SK-N-SH (cell line): Measurements from ENCODE around the gene LIN37. TPM values are rescaled to one million over a fixed set of nuclear protein-coding genes. Genes with fewer than 3 reads are reported as not detected.

Source experiments
- CTCF ChIA-PET: fragments of 300-600, 350-600 bp; formaldehyde crosslinking; extraction: SDS; loops from one replicate; lab custom pipeline; 2021; lab: Yijun Ruan, JAX
- POLR2A ChIA-PET: fragments of 350-600 bp; sonication (Branson Sonifier 250); formaldehyde crosslinking; extraction: SDS; loops from one replicate; lab custom pipeline; 2020; ENCODE audit warnings: antibody characterized with exemption, inconsistent platforms; lab: Yijun Ruan, JAX
- DNase-seq: peaks from one replicate; pipeline ENCODE4 v3.0.0; 2012
- H2AFZ ChIP-seq: fragments of 200-600 bp; sonication (generic); 2 replicates; pipeline ENCODE4 v1.8.1; 2016; ENCODE audit warnings: antibody characterized with exemption, mild to moderate bottlenecking, low read depth
- H3F3A ChIP-seq: fragments of 200-600 bp; sonication (generic); replicated peaks from 2 replicates; pipeline ENCODE3; 2016; ENCODE audit warnings: antibody characterized with exemption, mild to moderate bottlenecking; ENCODE audit not compliant: insufficient read depth
- H3K27ac ChIP-seq, 2 experiments: fragments of 200-500 bp in 1 of 2; fragments of 200-600 bp in 1 of 2; sonication (Bioruptor generic) in 1 of 2; sonication (generic), shearing (Covaris generic) in 1 of 2; 2 replicates each; pipeline versions ENCODE4 v1.5.1 to v1.6.1; 2014 to 2016; ENCODE audit warnings: low read depth in 2 of 2, inconsistent platforms in 1 of 2, low read length in 1 of 2, mild to moderate bottlenecking in 1 of 2, mixed read lengths in 1 of 2
- H3K27me3 ChIP-seq: fragments of 200-600 bp; sonication (generic), shearing (Covaris generic); 2 replicates; pipeline ENCODE4 v1.6.1; 2016; ENCODE audit warnings: mixed run types; ENCODE audit not compliant: insufficient read depth
- H3K36me3 ChIP-seq, 2 experiments: fragments of 200-500 bp in 1 of 2; fragments of 200-600 bp in 1 of 2; sonication (Bioruptor generic) in 1 of 2; sonication (generic) in 1 of 2; replicated peaks in 1 of 2; 2 replicates each; pipeline versions ENCODE3 to v1.5.1; 2014 to 2016; ENCODE audit warnings: low read length in 1 of 2, mild to moderate bottlenecking in 1 of 2; ENCODE audit not compliant: insufficient read depth in 2 of 2, control insufficient read depth in 1 of 2
- H3K4me1 ChIP-seq, 2 experiments: fragments of 200-500 bp in 1 of 2; fragments of 200-600 bp in 1 of 2; sonication (Bioruptor generic) in 1 of 2; sonication (generic), shearing (Covaris generic) in 1 of 2; 2 replicates each; pipeline versions ENCODE4 v1.5.1 to v1.6.1; 2014 to 2016; ENCODE audit warnings: low read depth in 1 of 2, low read length in 1 of 2, mixed run types in 1 of 2; ENCODE audit not compliant: insufficient read depth in 2 of 2, control insufficient read depth in 1 of 2
- H3K4me2 ChIP-seq: fragments of 200-600 bp; sonication (generic), shearing (Covaris generic); 2 replicates; pipeline ENCODE4 v1.6.1; 2017; ENCODE audit warnings: mixed run types
- H3K4me3 ChIP-seq, 2 experiments: fragments of 200-500 bp in 1 of 2; fragments of 200-600 bp in 1 of 2; sonication (Bioruptor generic) in 1 of 2; sonication (generic), shearing (Covaris generic) in 1 of 2; 2 replicates each; pipeline versions ENCODE4 v1.5.1 to v1.8.1; 2014 to 2016; ENCODE audit warnings: low read depth in 2 of 2, inconsistent platforms in 1 of 2, low read length in 1 of 2, mild to moderate bottlenecking in 1 of 2, mixed read lengths in 1 of 2, moderate library complexity in 1 of 2
- H3K79me2 ChIP-seq: fragments of 200-600 bp; sonication (generic); 2 replicates; pipeline ENCODE4 v1.8.1; 2017; ENCODE audit warnings: mild to moderate bottlenecking; ENCODE audit not compliant: insufficient read depth
- H3K9ac ChIP-seq: fragments of 200-600 bp; sonication (generic); 2 replicates; pipeline ENCODE4 v1.6.1; 2017; ENCODE audit warnings: mixed run types
- H3K9me2 ChIP-seq: fragments of 200-600 bp; sonication (generic); 2 replicates; pipeline ENCODE4 v1.6.1; 2017; ENCODE audit warnings: mixed run types
- H3K9me3 ChIP-seq: fragments of 200-600 bp; sonication (generic); 2 replicates; pipeline ENCODE4 v1.6.1; 2017; ENCODE audit warnings: mixed run types, mild to moderate bottlenecking, moderate library complexity
- H4K20me1 ChIP-seq: fragments of 200-600 bp; sonication (generic); 2 replicates; pipeline ENCODE4 v1.6.1; 2017; ENCODE audit warnings: mild to moderate bottlenecking, mixed run types; ENCODE audit not compliant: insufficient read depth
- CHD2 ChIP-seq: fragments of 150-350 bp; IDR thresholded peaks from 2 replicates; pipeline ENCODE4 v1.6.1; 2018; ENCODE audit warnings: low read length; ENCODE audit not compliant: partially characterized antibody
- CTCF ChIP-seq: fragments of 200-600 bp; sonication (generic); IDR thresholded peaks from 2 replicates; pipeline ENCODE4 v1.6.1; 2017; ENCODE audit warnings: antibody characterized with exemption, mild to moderate bottlenecking, moderate library complexity
- ELF1 ChIP-seq: IDR thresholded peaks from 2 replicates; pipeline ENCODE4 v1.4.0; 2012
- FOSL2 ChIP-seq: IDR thresholded peaks from 2 replicates; pipeline ENCODE4 v1.4.0; 2012; ENCODE audit warnings: low read depth, mild to moderate bottlenecking, moderate library complexity, borderline replicate concordance
- FOXJ3 ChIP-seq: sonication (generic); formaldehyde crosslinking; IDR thresholded peaks from 2 replicates; pipeline ENCODE4 v1.5.1; 2020; ENCODE audit warnings: mild to moderate bottlenecking, missing genetic modification reagents
- FOXM1 ChIP-seq: IDR thresholded peaks from 2 replicates; pipeline ENCODE4 v1.4.0; 2012; ENCODE audit warnings: low read depth, mild to moderate bottlenecking
- POLR2AphosphoS5 ChIP-seq: IDR thresholded peaks from 2 replicates; pipeline ENCODE4 v1.6.1; 2012; ENCODE audit warnings: low read depth, low read length
- RAD21 ChIP-seq: IDR thresholded peaks from 2 replicates; pipeline ENCODE4 v1.6.1; 2012; ENCODE audit warnings: mild to moderate bottlenecking, low read length
- RFX5 ChIP-seq: IDR thresholded peaks from 2 replicates; pipeline ENCODE4 v1.6.1; 2012; ENCODE audit warnings: mild to moderate bottlenecking, improper control_type of control experiment, low read length
- SIN3A ChIP-seq: IDR thresholded peaks from 2 replicates; pipeline ENCODE4 v1.6.1; 2012; ENCODE audit warnings: low read depth, mild to moderate bottlenecking, low read length, moderate library complexity, borderline replicate concordance
- TAF1 ChIP-seq: IDR thresholded peaks from 2 replicates; pipeline ENCODE4 v1.6.1; 2012; ENCODE audit warnings: low read depth, mild to moderate bottlenecking, low read length, moderate library complexity, borderline replicate concordance
- YY1 ChIP-seq: IDR thresholded peaks from 2 replicates; pipeline ENCODE4 v1.4.0; 2012; ENCODE audit warnings: low read depth, mild to moderate bottlenecking
- WGBS: methylation state at CpG from one replicate; pipeline ENCODE4 v1.1.6; 2017; ENCODE audit warnings: low lambda C conversion rate; 5-methylcytosine and 5-hydroxymethylcytosine counted together
- polyA plus RNA-seq, 3 experiments: library from polyadenylated mRNA; depleted of rRNA; stranded (reverse); fragments of >200 nt; gene quantifications; 2 replicates each; pipeline ENCODE4 v1.2.3, GENCODE V29; 2012
- TF ChIP-seq, protein P1 (sequence below): IDR thresholded peaks from 2 replicates; pipeline ENCODE4 v1.4.0; 2012; ENCODE audit warnings: low read depth, borderline replicate concordance
- TF ChIP-seq, protein P2 (sequence below): IDR thresholded peaks from 2 replicates; pipeline ENCODE4 v1.6.1; 2012; ENCODE audit warnings: mild to moderate bottlenecking, low read depth, low read length, moderate library complexity
- TF ChIP-seq, protein P3 (sequence below): IDR thresholded peaks from 2 replicates; pipeline ENCODE4; 2012

Gene LIN37
- polyA plus RNA-seq, 1 of the 3 experiments (the other 2 are of a cell fraction), result 21.1 TPM

DNA sequence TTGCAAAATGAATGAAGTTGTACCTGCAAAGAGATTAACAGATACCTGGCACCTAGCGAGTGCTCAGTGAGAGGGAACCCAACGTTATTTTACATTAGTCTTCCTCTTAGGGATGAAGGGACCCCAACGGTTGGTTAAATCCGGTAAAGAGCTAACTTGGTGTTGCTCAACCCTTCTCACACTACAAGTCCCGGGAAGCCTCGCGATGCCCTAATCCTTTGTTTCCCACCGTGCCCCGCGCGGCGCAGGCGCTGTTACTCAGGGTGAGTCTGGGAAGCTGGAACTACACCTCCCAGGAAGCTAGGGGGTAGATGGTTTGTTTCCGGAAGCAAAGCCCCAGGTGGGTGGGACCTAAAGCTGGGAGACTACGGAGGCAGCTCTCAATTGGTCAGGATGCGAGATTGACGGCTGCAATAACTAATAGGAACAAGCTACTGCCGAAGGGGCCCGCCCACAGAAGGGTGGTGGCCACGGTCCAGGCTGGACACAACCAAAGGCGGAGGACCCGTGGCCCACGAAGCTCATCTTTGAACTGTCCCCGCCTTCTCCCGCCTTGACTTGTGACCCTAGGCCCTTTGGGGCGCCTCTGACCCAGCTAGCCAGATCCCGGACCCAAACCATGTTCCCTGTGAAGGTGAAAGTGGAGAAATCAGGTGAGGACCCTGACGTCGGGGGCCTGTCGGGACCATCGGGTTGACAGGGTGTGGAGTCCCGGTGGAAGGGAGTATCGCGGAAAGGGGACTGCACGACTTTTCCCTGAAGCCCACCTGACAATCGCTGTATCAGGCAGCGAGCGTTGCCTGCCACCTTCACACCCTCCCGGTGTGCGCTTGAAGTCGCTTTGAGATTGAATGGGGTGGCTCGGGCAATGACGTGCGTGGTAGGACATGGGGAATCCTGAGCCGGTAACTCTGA lies at the start of gene LIN37 (continued):
- TF ChIP-seq POLR2AphosphoS5, result peak; percentile 81
- TF ChIP-seq ELF1, result peak; percentile 98
- TF ChIP-seq, protein P1, sequence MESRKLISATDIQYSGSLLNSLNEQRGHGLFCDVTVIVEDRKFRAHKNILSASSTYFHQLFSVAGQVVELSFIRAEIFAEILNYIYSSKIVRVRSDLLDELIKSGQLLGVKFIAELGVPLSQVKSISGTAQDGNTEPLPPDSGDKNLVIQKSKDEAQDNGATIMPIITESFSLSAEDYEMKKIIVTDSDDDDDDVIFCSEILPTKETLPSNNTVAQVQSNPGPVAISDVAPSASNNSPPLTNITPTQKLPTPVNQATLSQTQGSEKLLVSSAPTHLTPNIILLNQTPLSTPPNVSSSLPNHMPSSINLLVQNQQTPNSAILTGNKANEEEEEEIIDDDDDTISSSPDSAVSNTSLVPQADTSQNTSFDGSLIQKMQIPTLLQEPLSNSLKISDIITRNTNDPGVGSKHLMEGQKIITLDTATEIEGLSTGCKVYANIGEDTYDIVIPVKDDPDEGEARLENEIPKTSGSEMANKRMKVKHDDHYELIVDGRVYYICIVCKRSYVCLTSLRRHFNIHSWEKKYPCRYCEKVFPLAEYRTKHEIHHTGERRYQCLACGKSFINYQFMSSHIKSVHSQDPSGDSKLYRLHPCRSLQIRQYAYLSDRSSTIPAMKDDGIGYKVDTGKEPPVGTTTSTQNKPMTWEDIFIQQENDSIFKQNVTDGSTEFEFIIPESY, result peak; percentile 96
- TF ChIP-seq, all 33 proteins: peak for 14

- Histone ChIP-seq H3K9ac (no peak overlapping the region), H3K79me2 (no peaks in the 10 kb centered on the region), H4K20me1 (no peaks in the 10 kb centered on the region), H3K27ac (peak overlapping the region in 1 of 2 experiments; percentile 67; a peak in 2 of 4 replicates), H3K4me1 (no peaks in the 10 kb centered on the region; a peak in 1 of 4 replicates), H3K27me3 (0 out of 2 replicates have a peak, but pooled peaks cover 7% of the 10 kb centered on the region), H3F3A (no peaks in the 10 kb centered on the region), H3K9me3 (no peaks in the 10 kb centered on the region), H3K36me3 (no peaks in the 10 kb centered on the region), H3K9me2 (no peaks in the 10 kb centered on the region), H3K4me2 (peak overlapping the region; percentile 97), H3K4me3 (peak overlapping the region; percentile 54 to 67), H2AFZ (peak overlapping the region; percentile 98)
- ChIA-PET CTCF (interaction anchor here (0.9 to 4.1 kb wide), 7 partner anchors 9 to 193 kb away, joined by 3 to 33 read pairs (median 5); partner anchors contain the start of gene HAUS5), POLR2A (interaction anchor here (0.6 to 1.6 kb wide), 7 partner anchors 10 to 436 kb away, joined by 3 to 7 read pairs (median 4); partner anchors contain the start of gene COX6B1)
- under 1% methylated on average over 28 of the region's 50 CpGs for WGBS
- DNase-seq, result peak; percentile 95
- TF ChIP-seq, protein P1, result peak; percentile 40; the same call in 1 of the 2 replicates
- TF ChIP-seq YY1, result no peak
- peak; percentile 55; the same call in 1 of the 2 replicates for TF ChIP-seq RFX5
- no peak for TF ChIP-seq RAD21
- TF ChIP-seq FOXJ3, result no peak
- peak; percentile 94 for TF ChIP-seq CHD2
- TF ChIP-seq, protein P2, sequence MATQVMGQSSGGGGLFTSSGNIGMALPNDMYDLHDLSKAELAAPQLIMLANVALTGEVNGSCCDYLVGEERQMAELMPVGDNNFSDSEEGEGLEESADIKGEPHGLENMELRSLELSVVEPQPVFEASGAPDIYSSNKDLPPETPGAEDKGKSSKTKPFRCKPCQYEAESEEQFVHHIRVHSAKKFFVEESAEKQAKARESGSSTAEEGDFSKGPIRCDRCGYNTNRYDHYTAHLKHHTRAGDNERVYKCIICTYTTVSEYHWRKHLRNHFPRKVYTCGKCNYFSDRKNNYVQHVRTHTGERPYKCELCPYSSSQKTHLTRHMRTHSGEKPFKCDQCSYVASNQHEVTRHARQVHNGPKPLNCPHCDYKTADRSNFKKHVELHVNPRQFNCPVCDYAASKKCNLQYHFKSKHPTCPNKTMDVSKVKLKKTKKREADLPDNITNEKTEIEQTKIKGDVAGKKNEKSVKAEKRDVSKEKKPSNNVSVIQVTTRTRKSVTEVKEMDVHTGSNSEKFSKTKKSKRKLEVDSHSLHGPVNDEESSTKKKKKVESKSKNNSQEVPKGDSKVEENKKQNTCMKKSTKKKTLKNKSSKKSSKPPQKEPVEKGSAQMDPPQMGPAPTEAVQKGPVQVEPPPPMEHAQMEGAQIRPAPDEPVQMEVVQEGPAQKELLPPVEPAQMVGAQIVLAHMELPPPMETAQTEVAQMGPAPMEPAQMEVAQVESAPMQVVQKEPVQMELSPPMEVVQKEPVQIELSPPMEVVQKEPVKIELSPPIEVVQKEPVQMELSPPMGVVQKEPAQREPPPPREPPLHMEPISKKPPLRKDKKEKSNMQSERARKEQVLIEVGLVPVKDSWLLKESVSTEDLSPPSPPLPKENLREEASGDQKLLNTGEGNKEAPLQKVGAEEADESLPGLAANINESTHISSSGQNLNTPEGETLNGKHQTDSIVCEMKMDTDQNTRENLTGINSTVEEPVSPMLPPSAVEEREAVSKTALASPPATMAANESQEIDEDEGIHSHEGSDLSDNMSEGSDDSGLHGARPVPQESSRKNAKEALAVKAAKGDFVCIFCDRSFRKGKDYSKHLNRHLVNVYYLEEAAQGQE, result no peak
- TF ChIP-seq FOXM1, result no peak
- TF ChIP-seq TAF1, result no peak
- TF ChIP-seq CTCF, result no peak
- TF ChIP-seq, protein P3, sequence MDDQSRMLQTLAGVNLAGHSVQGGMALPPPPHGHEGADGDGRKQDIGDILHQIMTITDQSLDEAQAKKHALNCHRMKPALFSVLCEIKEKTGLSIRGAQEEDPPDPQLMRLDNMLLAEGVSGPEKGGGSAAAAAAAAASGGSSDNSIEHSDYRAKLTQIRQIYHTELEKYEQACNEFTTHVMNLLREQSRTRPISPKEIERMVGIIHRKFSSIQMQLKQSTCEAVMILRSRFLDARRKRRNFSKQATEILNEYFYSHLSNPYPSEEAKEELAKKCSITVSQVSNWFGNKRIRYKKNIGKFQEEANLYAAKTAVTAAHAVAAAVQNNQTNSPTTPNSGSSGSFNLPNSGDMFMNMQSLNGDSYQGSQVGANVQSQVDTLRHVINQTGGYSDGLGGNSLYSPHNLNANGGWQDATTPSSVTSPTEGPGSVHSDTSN, result peak; percentile 100
- TF ChIP-seq FOSL2, result no peak
- TF ChIP-seq SIN3A, result no peak
Measured at GRCh38 chr19:35702223-35703012, 46.0 kb upstream of the LIN37 start.
